GM19239 (cell line): Measurements from ENCODE around the gene AGFG1.
"Not testable (repeated sequence)": the region's sequence is repeated elsewhere in the genome, so short reads cannot be mapped to it uniquely, and the experiment has no call there.

Source experiments
- DNase-seq: peaks from one replicate; pipeline ENCODE4 v3.0.0; 2011; ENCODE audit warnings: low spot score; ENCODE audit not compliant: insufficient read length
- FAIRE-seq: peaks from 2 replicates; lab custom pipeline; 2011; peaks lifted over from hg19 to GRCh38; lab: Jason Lieb, UNC

AGFG1 gene

GRCh38 chr2:227597036-227597435 is 125.1 kb downstream of the AGFG1 start:
- DNase-seq (no peak), FAIRE-seq (no peak)

GRCh38 chr2:227597998-227598397 is 126.0 kb downstream of the AGFG1 start:
- FAIRE-seq = no peak
- no peak for DNase-seq

DNA sequence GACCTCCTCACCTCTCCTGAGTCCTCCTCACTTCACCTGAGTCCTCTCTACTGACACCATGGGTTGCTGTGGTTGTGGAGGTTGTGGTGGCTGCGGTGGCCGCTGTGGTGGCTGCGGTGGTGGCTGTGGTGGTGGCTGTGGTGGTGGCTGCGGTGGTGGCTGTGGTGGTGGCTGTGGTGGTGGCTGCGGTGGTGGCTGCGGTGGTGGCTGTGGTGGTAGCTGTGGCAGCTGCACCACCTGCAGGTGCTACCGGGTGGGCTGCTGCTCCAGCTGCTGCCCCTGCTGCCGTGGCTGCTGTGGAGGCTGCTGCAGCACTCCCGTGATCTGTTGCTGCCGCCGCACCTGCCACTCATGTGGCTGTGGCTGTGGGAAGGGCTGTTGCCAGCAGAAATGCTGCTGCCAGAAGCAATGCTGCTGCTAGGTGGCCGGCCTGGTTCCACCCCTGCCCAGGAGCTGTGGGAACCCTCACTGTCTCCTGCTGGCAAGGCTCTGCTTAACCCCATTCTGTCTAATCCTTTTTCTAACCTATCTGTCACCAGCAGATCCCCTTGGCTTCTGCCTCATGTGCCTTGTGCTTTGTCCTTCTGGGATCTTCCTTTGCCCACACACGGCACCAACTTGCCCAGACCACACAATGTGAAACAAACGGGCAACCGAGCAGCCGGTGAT is 127.0 kb downstream of the AGFG1 start, which contains the start of gene SCYGR2:
TSS of gene SCYGR2 (plus strand) at position 59 of the 669 bp plus-strand sequence. CDS start at position 59, 0 bp downstream.
- FAIRE-seq, DNase-seq: not testable (repeated sequence)

- FAIRE-seq (no peak), DNase-seq (no peak)
These were observed 130.4 kb downstream of the AGFG1 start for GRCh38 chr2:227602358-227602757.

DNA sequence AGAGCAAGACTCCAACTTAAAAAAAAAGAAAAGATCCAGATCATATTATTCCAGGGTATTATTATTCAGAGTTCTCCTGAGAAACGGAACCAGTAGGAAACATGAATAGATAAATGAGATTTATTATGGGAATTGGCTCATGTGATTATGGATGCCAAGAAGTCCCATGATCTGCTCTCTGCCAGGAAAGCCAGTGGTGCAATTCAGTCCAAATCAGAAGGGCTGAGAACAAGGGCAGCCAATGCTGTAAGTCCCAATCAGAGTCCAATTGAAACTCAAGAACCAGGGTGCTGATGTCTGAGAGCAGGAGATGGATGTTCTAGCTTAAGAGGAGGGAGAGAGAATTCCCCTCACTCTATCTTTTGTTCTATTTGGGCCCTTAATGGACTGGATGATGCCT is 134.5 kb downstream of the AGFG1 start:
- no peak for DNase-seq
- no peak for FAIRE-seq

DNA sequence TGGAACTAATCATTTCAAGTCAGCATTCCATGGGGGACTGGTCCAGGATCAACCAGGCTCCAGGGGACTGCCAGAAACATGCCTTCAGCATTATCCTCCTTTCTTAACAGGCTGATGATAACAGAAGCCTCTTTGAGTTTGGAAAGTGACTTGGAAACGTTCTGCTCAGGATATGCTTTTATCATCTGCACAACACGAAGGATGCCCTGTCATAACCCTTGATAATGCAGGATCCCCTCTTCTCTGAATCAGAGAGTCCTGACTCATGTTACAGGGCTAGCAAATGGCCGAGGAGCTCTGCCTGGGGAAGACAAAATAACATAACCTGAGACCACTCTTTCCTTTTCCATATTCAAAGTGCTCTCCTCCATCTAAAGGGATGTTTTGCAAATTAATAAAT is 136.0 kb downstream of the AGFG1 start:
- DNase-seq = no peak
- no peak for FAIRE-seq

- no peak for DNase-seq
- FAIRE-seq = no peak
These were observed 136.8 kb downstream of the AGFG1 start for GRCh38 chr2:227608561-227609338.

DNA sequence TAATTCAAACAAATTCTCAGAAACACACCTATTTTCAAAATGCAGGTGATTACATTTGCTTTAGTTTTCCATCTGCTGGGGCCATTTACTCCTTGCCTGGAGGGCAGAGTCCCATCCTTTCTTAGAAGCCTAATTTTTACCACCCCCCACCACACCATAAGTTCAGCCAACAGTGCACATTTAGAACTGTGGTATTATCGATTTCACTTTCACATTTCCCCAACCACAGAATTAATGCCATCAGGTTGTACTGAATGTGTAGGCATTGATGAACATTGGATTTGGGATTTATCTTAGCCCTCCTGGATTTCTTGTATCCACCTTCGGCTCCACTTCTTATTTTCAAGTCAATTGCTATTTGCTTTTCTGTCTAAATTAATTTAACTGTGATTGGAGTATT is 138.2 kb downstream of the AGFG1 start:
- FAIRE-seq (no peak), DNase-seq (no peak)
